Eye (tissue), 1 donor: ENCODE measurements around the gene NAT10.

Experiments used
- DNase-seq: peaks from one replicate; pipeline ENCODE4 v3.0.0-alpha.2; 2015

NAT10 gene

DNA sequence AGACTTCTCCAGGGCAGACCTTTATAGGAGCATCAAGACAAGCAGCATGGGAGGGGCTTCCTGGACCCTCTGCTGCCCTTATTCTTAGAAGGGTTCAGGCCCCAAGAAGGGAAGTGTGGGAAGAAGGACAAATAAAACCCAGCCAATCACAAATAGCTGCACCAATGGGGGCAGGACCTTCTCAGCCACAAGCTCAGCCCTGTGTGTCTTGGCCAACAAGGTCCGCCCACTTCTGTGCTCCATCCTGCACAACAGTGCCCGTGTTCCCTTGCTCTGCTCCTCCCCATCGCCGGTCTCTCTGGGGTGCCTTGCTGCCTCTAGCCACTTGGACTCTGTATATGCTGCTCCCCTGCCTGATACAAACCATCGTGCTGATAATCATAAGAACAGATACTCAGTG lies 86.1 kb downstream of the NAT10 start:
- no peak for DNase-seq

DNA sequence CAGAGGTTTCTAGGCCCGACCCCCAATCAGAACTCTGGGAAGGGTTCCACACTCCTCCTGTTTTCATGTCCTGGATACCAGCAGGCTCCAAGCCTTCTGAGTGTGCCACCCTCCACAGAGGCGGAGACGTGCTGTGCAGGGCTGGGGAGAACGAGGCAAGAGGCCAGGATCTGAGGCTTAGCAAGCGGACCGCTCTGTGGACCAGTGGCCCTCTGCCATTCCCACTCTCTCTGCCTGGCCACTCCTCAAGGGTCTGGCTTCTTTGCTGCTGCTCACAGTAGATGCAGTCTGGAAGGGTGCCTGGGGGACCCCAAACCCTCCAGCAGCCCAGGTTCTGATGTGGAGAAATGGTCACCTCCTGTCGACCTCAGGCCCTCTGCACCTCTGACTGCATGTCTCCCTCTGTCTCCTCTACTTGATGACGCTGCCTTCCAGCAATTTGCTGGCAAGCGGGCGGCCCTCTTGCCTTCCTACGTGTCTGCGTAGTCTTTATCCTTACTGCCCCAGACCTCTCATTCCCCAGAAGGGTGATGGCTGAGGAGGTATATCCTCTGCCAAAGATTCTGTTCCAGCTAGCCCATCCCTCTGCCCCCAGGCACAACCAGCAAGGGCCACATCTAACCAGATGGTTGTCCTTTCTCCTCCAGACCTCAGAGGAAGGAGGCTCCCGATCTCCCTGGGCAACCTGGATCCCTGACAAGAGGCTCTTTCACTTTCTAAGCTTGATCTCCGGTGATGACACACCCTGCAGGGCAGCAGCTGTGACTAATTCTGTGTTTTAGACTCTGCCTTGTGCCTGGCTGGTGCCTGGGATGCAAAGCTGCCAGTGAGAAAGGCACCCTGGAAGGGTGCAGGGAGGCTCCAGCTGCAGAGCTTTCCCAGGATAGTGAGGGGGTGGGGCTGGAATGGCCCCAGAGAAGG lies 87.3 kb downstream of the NAT10 start:
- peak; percentile 62 for DNase-seq

DNA sequence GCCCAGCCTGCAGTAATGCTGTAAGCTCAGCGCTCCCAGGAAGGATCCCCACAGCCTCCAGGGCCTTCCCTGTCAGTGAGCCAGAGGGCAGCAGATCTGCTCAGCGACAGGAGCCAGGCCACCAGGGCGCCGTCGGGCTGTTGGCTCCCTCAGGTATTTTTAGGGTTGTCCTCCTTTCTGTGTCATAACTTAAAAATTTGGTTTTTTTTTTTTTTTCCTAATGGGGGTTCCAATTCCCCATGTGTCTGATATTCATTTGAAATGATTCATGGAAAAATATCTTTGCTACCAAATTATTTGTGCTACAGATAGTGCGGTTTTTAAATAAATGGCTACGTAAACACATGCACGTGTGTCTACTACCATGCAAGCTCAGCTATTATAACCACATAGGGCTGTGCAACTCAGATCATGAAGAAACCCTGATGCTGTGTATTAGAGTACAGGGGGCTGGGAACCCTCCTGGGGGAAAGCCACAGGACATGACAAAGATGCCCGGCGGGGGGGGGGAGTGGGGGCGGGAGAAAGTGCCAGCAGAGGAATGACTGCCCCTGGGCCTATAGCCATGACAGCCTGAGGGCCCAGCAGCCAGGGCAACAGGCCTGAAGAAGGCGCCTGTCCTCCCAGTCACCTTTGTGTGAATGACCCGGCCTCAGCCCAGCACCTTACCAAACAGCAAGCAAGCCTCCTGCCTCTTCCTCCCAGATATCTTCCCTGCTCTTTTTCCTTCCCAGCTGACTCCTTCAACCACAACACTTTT lies 89.3 kb downstream of the NAT10 start:
- no peak for DNase-seq
